Mucosa of rectum (tissue), 2 donors: ENCODE results near the gene SFXN2.
A peak's percentile ranks its signal among the peaks of the same experiment; 100 is the strongest.
"Not testable (repeated sequence)": the region's sequence is repeated elsewhere in the genome, so short reads cannot be mapped to it uniquely, and the experiment has no call there.

ENCODE experiments used
- H3K27ac ChIP-seq, 2 donors: one replicate each; pipeline ENCODE4 v1.7.0; 2013; ENCODE audit warnings: inconsistent platforms in 2 of 2, low read depth in 2 of 2, low read length in 2 of 2
- H3K27me3 ChIP-seq, 2 donors: one replicate each; pipeline ENCODE4 v1.7.0; 2013; ENCODE audit warnings: low read length in 2 of 2; ENCODE audit not compliant: control insufficient read depth in 2 of 2, insufficient read depth in 2 of 2
- H3K36me3 ChIP-seq, 2 donors: one replicate each; pipeline ENCODE4 v1.7.0; 2013; ENCODE audit warnings: low read length in 2 of 2; ENCODE audit not compliant: control insufficient read depth in 2 of 2, insufficient read depth in 2 of 2
- H3K4me1 ChIP-seq, 2 donors: one replicate each; pipeline ENCODE4 v1.7.0; 2013; ENCODE audit warnings: low read length in 2 of 2, mild to moderate bottlenecking in 1 of 2; ENCODE audit not compliant: control insufficient read depth in 2 of 2, insufficient read depth in 2 of 2
- H3K4me3 ChIP-seq, 2 donors: one replicate each; pipeline ENCODE4 v1.7.0; 2013; ENCODE audit warnings: low read length in 2 of 2
- H3K9ac ChIP-seq, 2 donors: one replicate each; pipeline ENCODE4 v1.7.0; 2013; ENCODE audit warnings: low read length in 2 of 2, low read depth in 1 of 2, mild to moderate bottlenecking in 1 of 2
- H3K9me3 ChIP-seq, 2 donors: one replicate each; pipeline ENCODE4 v1.7.0; 2013; ENCODE audit warnings: low read length in 2 of 2; ENCODE audit not compliant: control insufficient read depth in 2 of 2
- donor health status: healthy.
- donor health status: Normal muscosa, but diverticular disease.

SFXN2 gene

DNA sequence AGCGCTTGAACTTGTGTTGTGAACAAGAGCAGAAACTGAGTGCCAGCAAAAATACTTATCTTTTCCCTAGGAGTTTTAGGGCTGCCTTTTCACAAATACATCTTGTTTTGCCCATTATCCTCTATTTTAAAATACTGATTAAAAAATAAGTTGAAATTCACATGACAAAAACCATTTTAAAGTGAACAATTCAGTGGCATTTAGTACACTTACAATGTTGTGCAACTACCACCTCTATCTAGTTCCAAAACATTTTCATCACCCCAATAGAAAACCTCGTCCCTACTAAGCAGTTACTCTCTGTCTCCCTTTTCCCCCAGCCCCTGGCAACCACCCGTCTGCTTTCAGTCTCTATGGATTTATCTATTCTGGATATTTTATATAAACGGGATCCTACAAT, 30.7 kb downstream of the SFXN2 start:
- no peaks in the 10 kb centered on the region for H3K36me3 ChIP-seq
- H3K27me3 ChIP-seq = no peaks in the 10 kb centered on the region
- H3K9ac ChIP-seq = no peak overlapping the region
- peak overlapping the region; percentile 75 to 100 for H3K4me3 ChIP-seq
- no peaks in the 10 kb centered on the region for H3K9me3 ChIP-seq
- H3K27ac ChIP-seq = no peak overlapping the region
- H3K4me1 ChIP-seq = peaks cover 11 to 18% of the 10 kb centered on the region in 2 donors

DNA sequence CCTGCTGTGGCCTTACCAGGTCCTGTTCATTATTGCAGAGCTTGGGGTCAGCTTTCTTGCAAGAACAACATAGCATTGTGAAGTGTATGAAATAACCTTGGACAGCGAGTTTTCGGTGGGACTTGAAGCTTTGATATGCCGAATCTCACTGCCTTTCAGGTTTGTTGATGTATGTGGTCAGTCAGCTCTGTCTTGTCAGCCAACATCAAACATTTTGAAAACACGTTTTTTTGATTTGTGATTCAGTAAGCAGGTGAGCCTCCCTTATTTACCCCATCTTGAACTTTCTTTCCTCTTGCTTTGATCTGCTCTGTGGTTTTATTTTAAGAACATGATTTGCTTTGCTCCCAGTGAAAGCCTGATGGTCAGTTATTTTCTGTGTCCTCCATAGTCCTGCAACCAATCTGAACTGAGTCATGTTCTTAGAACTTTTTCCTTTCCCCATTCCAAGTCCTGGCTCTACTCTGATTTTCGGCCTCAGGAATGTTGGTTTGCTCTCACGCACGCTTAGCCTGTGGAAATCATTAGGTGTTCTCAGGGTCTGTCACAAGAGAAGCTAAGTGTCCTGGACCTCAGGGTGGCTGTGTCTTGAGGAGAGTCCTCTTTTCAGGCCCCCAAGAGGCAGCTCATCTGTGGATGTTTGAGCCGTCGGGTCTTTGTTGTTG, 38.0 kb downstream of the SFXN2 start:
- H3K4me3 ChIP-seq = no peak overlapping the region
- no peaks in the 10 kb centered on the region for H3K9me3 ChIP-seq
- H3K4me1 ChIP-seq = peaks cover 0 to 9% of the 10 kb centered on the region in 2 donors
- no peak overlapping the region for H3K9ac ChIP-seq
- H3K27me3 ChIP-seq = no peaks in the 10 kb centered on the region
- peak overlapping the region; percentile 41 to 60 for H3K27ac ChIP-seq
- H3K36me3 ChIP-seq = peaks cover 0 to 3% of the 10 kb centered on the region in 2 donors

GRCh38 chr10:102752934-102753664, 38.7 kb downstream of the SFXN2 start:
- H3K4me1 ChIP-seq = peaks cover 0 to 9% of the 10 kb centered on the region in 2 donors

GRCh38 chr10:102753718-102754117, 39.3 kb downstream of the SFXN2 start:
- Histone ChIP-seq H3K4me1 (peaks cover 0 to 9% of the 10 kb centered on the region in 2 donors), H3K9ac (no peak overlapping the region), H3K4me3 (no peak overlapping the region), H3K27ac (peak overlapping the region in 1 of 2 donors; percentile 41), H3K9me3 (no peaks in the 10 kb centered on the region), H3K27me3 (no peaks in the 10 kb centered on the region), H3K36me3 (peaks cover 0 to 3% of the 10 kb centered on the region in 2 donors)

More at GRCh38 chr10:102752934-102753664, 38.7 kb downstream of the SFXN2 start:
- H3K27me3 ChIP-seq = no peaks in the 10 kb centered on the region
- no peak overlapping the region for H3K4me3 ChIP-seq
- peak overlapping the region; percentile 41 to 60 for H3K27ac ChIP-seq
- H3K36me3 ChIP-seq = peaks cover 0 to 3% of the 10 kb centered on the region in 2 donors
- H3K9ac ChIP-seq = no peak overlapping the region
- no peaks in the 10 kb centered on the region for H3K9me3 ChIP-seq

DNA sequence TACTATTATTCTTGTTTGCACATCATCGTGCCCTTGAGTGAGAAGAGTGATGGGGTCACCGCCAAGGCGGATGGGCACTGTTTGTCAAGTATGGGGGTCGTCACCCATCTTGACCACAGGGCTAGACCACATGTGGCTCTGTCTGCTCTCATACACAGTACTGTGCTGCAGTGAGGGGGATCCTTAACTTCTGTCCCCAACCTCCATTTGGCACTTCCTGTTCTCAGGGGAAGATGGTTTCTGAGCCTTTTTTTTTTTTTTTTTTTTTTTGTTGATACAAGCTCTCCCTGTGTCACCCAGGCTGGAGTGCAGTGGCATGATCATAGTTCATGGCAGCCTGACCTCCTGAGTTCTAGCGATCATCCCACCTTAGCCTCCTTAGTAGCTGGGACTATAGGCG, 42.9 kb downstream of the SFXN2 start:
- H3K9ac ChIP-seq = no peak overlapping the region
- H3K9me3 ChIP-seq = no peaks in the 10 kb centered on the region
- no peak overlapping the region for H3K27ac ChIP-seq
- peaks cover 0 to 9% of the 10 kb centered on the region in 2 donors for H3K4me1 ChIP-seq
- H3K4me3 ChIP-seq = no peak overlapping the region
- no peaks in the 10 kb centered on the region for H3K27me3 ChIP-seq
- peaks cover 0 to 3% of the 10 kb centered on the region in 2 donors for H3K36me3 ChIP-seq

DNA sequence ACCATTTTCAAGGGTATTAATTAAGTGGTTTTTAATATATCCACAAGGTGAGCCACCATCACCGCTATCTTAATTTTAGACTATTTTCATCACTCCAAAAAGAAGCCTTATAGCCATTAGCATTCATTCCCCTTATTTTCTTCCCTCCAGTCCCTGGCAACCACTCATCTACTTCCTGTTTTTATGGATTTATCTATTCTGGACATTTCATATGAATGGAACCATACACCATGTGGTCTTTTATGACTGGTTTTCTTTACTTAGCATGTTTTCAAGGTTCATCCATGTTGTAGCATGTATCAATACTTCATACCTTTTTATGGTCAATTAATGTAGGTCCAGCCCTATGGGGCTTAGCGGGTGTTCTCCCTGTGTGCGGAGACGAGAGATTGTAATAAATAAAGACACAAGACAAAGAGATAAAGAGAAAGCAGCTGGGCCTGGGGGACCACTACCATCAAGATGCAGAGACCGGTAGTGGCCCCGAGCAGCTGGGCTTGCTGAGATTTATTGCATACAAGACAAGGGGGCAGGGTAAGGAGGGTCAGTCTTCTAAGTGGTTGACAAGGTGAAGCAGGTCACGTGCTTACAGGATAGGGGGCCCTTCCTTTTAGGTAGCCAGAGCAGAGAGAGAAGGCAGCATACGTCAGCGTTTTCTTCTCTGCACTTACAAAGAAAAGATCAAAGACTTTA, 44.0 kb downstream of the SFXN2 start:
- Histone ChIP-seq H3K4me3 (no peak overlapping the region), H3K9me3 (no peaks in the 10 kb centered on the region), H3K9ac (no peak overlapping the region), H3K36me3 (peaks cover 0 to 6% of the 10 kb centered on the region in 2 donors), H3K4me1 (peaks cover 0 to 3% of the 10 kb centered on the region in 2 donors), H3K27ac (peak overlapping the region in 1 of 2 donors; percentile 26), H3K27me3 (no peaks in the 10 kb centered on the region)

DNA sequence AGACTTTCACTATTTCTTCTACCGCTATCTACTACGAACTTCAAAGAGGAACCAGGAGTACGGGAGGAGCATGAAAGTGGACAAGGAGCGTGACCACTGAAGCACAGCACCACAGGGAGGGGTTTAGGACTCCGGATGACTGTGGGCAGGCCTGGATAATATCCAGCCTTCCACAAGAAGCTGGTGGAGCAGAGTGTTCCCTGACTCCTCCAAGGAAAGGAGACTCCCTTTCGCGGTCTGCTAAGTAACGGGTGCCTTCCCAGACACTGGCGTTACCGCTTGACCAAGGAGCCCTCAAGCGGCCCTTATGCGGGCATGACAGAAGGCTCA, 44.5 kb downstream of the SFXN2 start:
- H3K4me1 ChIP-seq, H3K36me3 ChIP-seq, H3K9me3 ChIP-seq, H3K27me3 ChIP-seq, H3K9ac ChIP-seq, H3K4me3 ChIP-seq: not testable (repeated sequence)
- H3K27ac ChIP-seq = peak overlapping the region in 1 of 2 donors; percentile 26

- Histone ChIP-seq H3K4me1 (no peaks in the 10 kb centered on the region), H3K27me3 (no peaks in the 10 kb centered on the region), H3K36me3 (peaks cover 2 to 6% of the 10 kb centered on the region in 2 donors), H3K27ac (no peak overlapping the region), H3K9me3 (no peaks in the 10 kb centered on the region), H3K4me3 (no peak overlapping the region), H3K9ac (no peak overlapping the region)
Measured at GRCh38 chr10:102759497-102760210, 45.2 kb downstream of the SFXN2 start.

- Histone ChIP-seq H3K9ac (no peak overlapping the region), H3K4me1 (no peaks in the 10 kb centered on the region), H3K27me3 (no peaks in the 10 kb centered on the region), H3K9me3 (no peaks in the 10 kb centered on the region), H3K36me3 (peaks cover 2 to 6% of the 10 kb centered on the region in 2 donors), H3K4me3 (no peak overlapping the region), H3K27ac (no peak overlapping the region)
Measured at GRCh38 chr10:102761981-102762380, 47.5 kb downstream of the SFXN2 start.
